K562 (cell line): Measurements from ENCODE around the gene RHOBTB3. TPM values are rescaled to one million over a fixed set of nuclear protein-coding genes. Genes with fewer than 3 reads are reported as not detected.

Source experiments
- ATAC-seq: fragments of 200-7000 bp; cut with Tn5 transposase; 3 replicates; pipeline ENCODE4 v1.9.1; 2020; ENCODE audit warnings: moderate library complexity
- BruUV-seq: library from RNA; stranded (reverse); fragments of 400-500 nt; replicated peaks from 2 replicates; lab custom pipeline; 2021; lab: Mats Ljungman, UMichigan
- CTCF ChIA-PET: fragments of 300-600 bp; formaldehyde crosslinking; extraction: SDS; loops from one replicate; lab custom pipeline; 2021; ENCODE audit warnings: low intra/inter-chr PET ratio; lab: Yijun Ruan, JAX
- POLR2A ChIA-PET: fragments of 300-600, 350-650 bp; sonication (Branson Sonifier 250); formaldehyde crosslinking; extraction: SDS; loops from one replicate; lab custom pipeline; 2021; ENCODE audit warnings: antibody characterized with exemption, inconsistent platforms; lab: Yijun Ruan, JAX
- DNase-seq, 4 experiments: peaks; one replicate each; pipeline versions ENCODE4 v3.0.0 to v3.0.0-alpha.2; 2011 to 2018; ENCODE audit warnings: low spot score in 3 of 4, mixed read lengths in 3 of 4; ENCODE audit errors: extremely low read depth in 1 of 4
- FAIRE-seq: peaks from 2 replicates; lab custom pipeline; 2011; peaks lifted over from hg19 to GRCh38; lab: Jason Lieb, UNC
- H2AFZ ChIP-seq: 2 replicates; pipeline ENCODE4 v1.6.0; 2011; ENCODE audit warnings: low read depth, low read length, control low read depth, inconsistent platforms
- H3K27ac ChIP-seq: fragments of 200-600 bp; 3 replicates; pipeline ENCODE4 v1.8.0; 2011; ENCODE audit warnings: low read depth, mild to moderate bottlenecking, control low read depth, inconsistent platforms, low read length, moderate library complexity, mixed read lengths; ENCODE audit errors: extremely low read depth
- H3K27me3 ChIP-seq, 2 experiments: fragments of 300-600 bp in 1 of 2; 2 replicates in 1 of 2; 3 replicates in 1 of 2; pipeline versions ENCODE4 v1.6.0 to v1.8.0; 2011; ENCODE audit warnings: inconsistent platforms in 2 of 2, low read length in 2 of 2, mild to moderate bottlenecking in 1 of 2, mixed read lengths in 1 of 2, moderate library complexity in 1 of 2; ENCODE audit not compliant: control insufficient read depth in 2 of 2, insufficient read depth in 2 of 2
- H3K36me3 ChIP-seq: fragments of 300-600 bp; 3 replicates; pipeline ENCODE4 v1.8.0; 2011; ENCODE audit warnings: mild to moderate bottlenecking, low read length, inconsistent platforms; ENCODE audit not compliant: control insufficient read depth, insufficient read depth
- H3K4me1 ChIP-seq, 2 experiments: fragments of 200-600 bp in 1 of 2; replicated peaks in 1 of 2; 2 replicates in 1 of 2; 3 replicates in 1 of 2; pipeline versions ENCODE4 v1.5.1 to v1.8.0; 2011; ENCODE audit warnings: inconsistent platforms in 2 of 2, low read length in 2 of 2, mild to moderate bottlenecking in 1 of 2, mixed read lengths in 1 of 2, moderate library complexity in 1 of 2; ENCODE audit not compliant: control insufficient read depth in 2 of 2, insufficient read depth in 2 of 2
- H3K4me2 ChIP-seq: 2 replicates; pipeline ENCODE4 v1.6.1; 2011; ENCODE audit warnings: low read length, control low read depth, inconsistent platforms, mixed read lengths; ENCODE audit not compliant: insufficient read depth
- H3K4me3 ChIP-seq: fragments of 200-600 bp; sonication (generic), shearing (Covaris generic); 2 replicates; pipeline ENCODE4 v1.5.1; 2016; ENCODE audit warnings: control low read depth, inconsistent platforms
- H3K79me2 ChIP-seq: fragments of 200-600 bp; 3 replicates; pipeline ENCODE4 v1.8.0; 2011; ENCODE audit warnings: low read length, inconsistent platforms; ENCODE audit not compliant: control insufficient read depth, insufficient read depth
- H3K9ac ChIP-seq, 2 experiments: 2 replicates each; pipeline versions ENCODE4 v1.6.0 to v1.6.1; 2011; ENCODE audit warnings: low read depth in 2 of 2, low read length in 2 of 2, control low read depth in 1 of 2, inconsistent platforms in 1 of 2, mild to moderate bottlenecking in 1 of 2, mixed read lengths in 1 of 2; ENCODE audit not compliant: insufficient read depth in 1 of 2
- H3K9me1 ChIP-seq: one replicate; pipeline ENCODE4 v1.6.0; 2011; ENCODE audit warnings: inconsistent platforms, mild to moderate bottlenecking, low read length, moderate library complexity; ENCODE audit not compliant: control insufficient read depth, insufficient read depth
- H3K9me3 ChIP-seq: replicated peaks from 2 replicates; pipeline ENCODE4 v1.5.1; 2011; ENCODE audit warnings: low read depth, low read length, inconsistent platforms; ENCODE audit not compliant: control insufficient read depth, insufficient read depth
- H4K20me1 ChIP-seq: replicated peaks from 2 replicates; pipeline ENCODE4 v1.6.1; 2011; ENCODE audit warnings: low read length, inconsistent platforms, mixed read lengths; ENCODE audit not compliant: control insufficient read depth, insufficient read depth
- BDP1 ChIP-seq: IDR thresholded peaks from 3 replicates; pipeline ENCODE4 v1.6.1; 2011; ENCODE audit not compliant: insufficient read length, insufficient read depth
- ELF4 ChIP-seq: fragments of 450-650 bp; formaldehyde crosslinking; IDR thresholded peaks from 2 replicates; pipeline ENCODE4 v1.4.0; 2022; ENCODE audit warnings: missing genetic modification characterization
- MTA2 ChIP-seq: fragments of 450-650 bp; IDR thresholded peaks from 2 replicates; pipeline ENCODE4 v1.6.1; 2016; ENCODE audit warnings: low read depth
- RCOR1 ChIP-seq, 2 experiments: IDR thresholded peaks; 2 replicates each; pipeline ENCODE4 v1.6.1; 2012; ENCODE audit warnings: low read depth in 2 of 2, low read length in 2 of 2, borderline replicate concordance in 1 of 2, improper control_type of control experiment in 1 of 2
- RFX1 ChIP-seq: fragments of 450-650 bp; IDR thresholded peaks from 2 replicates; pipeline ENCODE4 v1.6.1; 2016; ENCODE audit warnings: mild to moderate bottlenecking, moderate library complexity
- SMAD3 ChIP-seq: fragments of 450-650 bp; formaldehyde crosslinking; conservative IDR thresholded peaks from 2 replicates; pipeline ENCODE4 v1.4.0; 2020; ENCODE audit warnings: mild to moderate bottlenecking
- TCF7 ChIP-seq: sonication (generic); IDR thresholded peaks from 2 replicates; pipeline ENCODE4 v1.6.1; 2016; ENCODE audit warnings: antibody characterized with exemption, borderline replicate concordance
- TCFL5 ChIP-seq: fragments of 250-450 bp; sonication (Bioruptor Pico); conservative IDR thresholded peaks from 2 replicates; pipeline ENCODE4 v1.6.1; 2021; ENCODE audit warnings: mild to moderate bottlenecking, moderate library complexity, matching md5 sums
- ZC3H11A ChIP-seq: IDR thresholded peaks from 2 replicates; pipeline ENCODE4 v1.6.1; 2012; ENCODE audit warnings: low read depth, low read length, improper control_type of control experiment
- ZNF12 ChIP-seq: sonication (generic); formaldehyde crosslinking; IDR thresholded peaks from 2 replicates; pipeline ENCODE4 v1.4.0; 2020; ENCODE audit warnings: mild to moderate bottlenecking, missing genetic modification reagents
- ZNF253 ChIP-seq: fragments of 250-450 bp; sonication (Bioruptor Pico); conservative IDR thresholded peaks from 2 replicates; pipeline ENCODE4 v1.6.1; 2021; ENCODE audit warnings: mild to moderate bottlenecking
- ZNF780A ChIP-seq: fragments of 250-450 bp; sonication (Bioruptor Pico); IDR thresholded peaks from 2 replicates; pipeline ENCODE4 v1.5.0; 2021; ENCODE audit warnings: mild to moderate bottlenecking
- ZNF830 ChIP-seq: fragments of 250-450 bp; sonication (Bioruptor Pico); IDR thresholded peaks from 2 replicates; pipeline ENCODE4 v1.5.0; 2021; ENCODE audit warnings: mild to moderate bottlenecking
- WGBS: fragments of 100-300 bp; shearing (Covaris generic); methylation state at CpG from one replicate; pipeline ENCODE4 v1.1.6; 2016; ENCODE audit warnings: low coverage, mixed read lengths; ENCODE audit not compliant: insufficient coverage; ENCODE audit errors: missing lambda C conversion rate; 5-methylcytosine and 5-hydroxymethylcytosine counted together
- in situ Hi-C: fragments of 300-500 bp; cut with MboI; formaldehyde crosslinking; loops from 4 replicates; pipeline ENCODE4 v1.15.0; 2018; ENCODE audit warnings: inconsistent platforms, mixed read lengths
- intact Hi-C: fragments of 100-400 bp; cut with micrococcal nuclease; formaldehyde crosslinking; loops from 2 replicates; pipeline ENCODE4 v1.14.2; 2022
- polyA plus RNA-seq, 8 experiments: library from polyadenylated mRNA; depleted of rRNA in 4 of 8; stranded (reverse) in 5 of 8; unstranded in 3 of 8; fragments of >200 nt; fragmentation: Nextera tagmentation in 2 of 8; fragmentation: Illumina TruSeq in 1 of 8; extraction: Ambion mirVana in 2 of 8; extraction: Trizol in 1 of 8; gene quantifications; 2 replicates each; pipeline versions ENCODE4 v1.2.1 to v1.2.3, GENCODE V29; 2011 to 2014; ENCODE audit warnings: inconsistent platforms in 1 of 8, missing spikeins in 1 of 8
- total RNA-seq, 7 experiments: library from RNA; depleted of rRNA in 6 of 7; stranded (reverse); fragments of >200 nt in 6 of 7; fragmentation: Illumina TruSeq in 2 of 7; extraction: Trizol in 2 of 7; gene quantifications; 2 replicates each; pipeline versions ENCODE4 v1.2.1 to v1.2.3, GENCODE V29; 2011 to 2021; ENCODE audit warnings: low replicate concordance in 1 of 7
- TF ChIP-seq, protein P1 (sequence below): fragments of 450-650 bp; IDR thresholded peaks from 2 replicates; pipeline ENCODE4 v1.6.1; 2017; ENCODE audit warnings: antibody characterized with exemption
- TF ChIP-seq, protein P2 (sequence below), 2 experiments: fragments of 250-450 bp in 1 of 2; fragments of 450-650 bp in 1 of 2; sonication (Bioruptor Pico) in 1 of 2; IDR thresholded peaks; 2 replicates each; pipeline versions ENCODE4 v1.6.1 to v1.8.0; 2016 to 2021; ENCODE audit warnings: mild to moderate bottlenecking in 2 of 2, moderate library complexity in 2 of 2, missing compliant biosample characterization in 1 of 2, missing genetic modification characterization in 1 of 2
- TF ChIP-seq, protein P3 (sequence below): fragments of 450-650 bp; IDR thresholded peaks from 2 replicates; pipeline ENCODE4 v1.6.1; 2014; ENCODE audit warnings: low read depth, mild to moderate bottlenecking, moderate library complexity, borderline replicate concordance
- TF ChIP-seq, protein P4 (sequence below): sonication (generic); formaldehyde crosslinking; IDR thresholded peaks from 2 replicates; pipeline ENCODE4 v1.8.1; 2023; ENCODE audit warnings: mild to moderate bottlenecking, missing genetic modification reagents, moderate library complexity
- TF ChIP-seq, protein P5 (sequence below): fragments of 450-650 bp; formaldehyde crosslinking; conservative IDR thresholded peaks from 2 replicates; pipeline ENCODE4 v1.4.0; 2022; ENCODE audit warnings: mild to moderate bottlenecking, missing genetic modification characterization

Gene RHOBTB3
- total and polyA plus RNA-seq, 9 of the 15 experiments (the other 6 are each of a cell fraction or from before 2014, with no cell fraction given): 39.7 to 143 (median 115) TPM

DNA sequence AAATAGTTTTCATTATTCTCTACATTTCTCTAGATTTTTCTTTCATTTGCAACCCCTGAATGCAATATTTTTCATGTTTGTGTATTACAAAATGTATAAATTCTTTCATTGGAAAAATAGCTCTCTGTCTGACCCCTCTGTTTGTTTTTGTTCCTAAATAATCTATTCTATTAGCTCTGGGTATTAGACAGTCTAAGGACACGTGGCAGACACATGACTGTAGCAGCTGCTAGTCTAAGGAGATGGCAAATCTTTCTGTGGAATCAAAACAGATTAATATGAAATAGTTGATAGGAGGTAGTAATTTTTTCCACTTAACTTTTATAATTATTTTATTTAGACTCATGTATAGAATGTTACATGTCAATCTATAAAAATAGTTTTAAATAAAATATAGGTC lies 27.0 kb upstream of the RHOBTB3 start:
- WGBS: 58% methylated on average over 1 of the region's 1 CpG
- no peak overlapping the region for H3K4me3 ChIP-seq
- H3K36me3 ChIP-seq: no peaks in the 10 kb centered on the region; the same call in 2 of the 3 replicates
- H3K27ac ChIP-seq: no peak overlapping the region
- H2AFZ ChIP-seq: peak overlapping the region; percentile 71; the same call in 1 of the 2 replicates
- DNase-seq: no peak
- CTCF ChIA-PET: no interaction called here
- no peaks in the 10 kb centered on the region for H4K20me1 ChIP-seq
- in situ Hi-C loops: no loop called here
- peaks cover 0 to 18% of the 10 kb centered on the region in 2 experiments; a peak in 3 of 5 replicates for H3K4me1 ChIP-seq
- H3K4me2 ChIP-seq: no peak overlapping the region
- no peak overlapping the region for H3K9ac ChIP-seq
- no peaks in the 10 kb centered on the region for H3K9me1 ChIP-seq
- no TSS peak for BruUV-seq
- FAIRE-seq: no peak
- no peaks in the 10 kb centered on the region for H3K79me2 ChIP-seq
- H3K9me3 ChIP-seq: no peaks in the 10 kb centered on the region
- no peaks in the 10 kb centered on the region for H3K27me3 ChIP-seq
- intact Hi-C loops: loop anchor here (5.0 kb wide), 1 partner anchor 38 kb away; no protein-coding TSS in a partner anchor
- POLR2A ChIA-PET: no interaction called here
- ATAC-seq: no peak
- TF ChIP-seq, protein P1, sequence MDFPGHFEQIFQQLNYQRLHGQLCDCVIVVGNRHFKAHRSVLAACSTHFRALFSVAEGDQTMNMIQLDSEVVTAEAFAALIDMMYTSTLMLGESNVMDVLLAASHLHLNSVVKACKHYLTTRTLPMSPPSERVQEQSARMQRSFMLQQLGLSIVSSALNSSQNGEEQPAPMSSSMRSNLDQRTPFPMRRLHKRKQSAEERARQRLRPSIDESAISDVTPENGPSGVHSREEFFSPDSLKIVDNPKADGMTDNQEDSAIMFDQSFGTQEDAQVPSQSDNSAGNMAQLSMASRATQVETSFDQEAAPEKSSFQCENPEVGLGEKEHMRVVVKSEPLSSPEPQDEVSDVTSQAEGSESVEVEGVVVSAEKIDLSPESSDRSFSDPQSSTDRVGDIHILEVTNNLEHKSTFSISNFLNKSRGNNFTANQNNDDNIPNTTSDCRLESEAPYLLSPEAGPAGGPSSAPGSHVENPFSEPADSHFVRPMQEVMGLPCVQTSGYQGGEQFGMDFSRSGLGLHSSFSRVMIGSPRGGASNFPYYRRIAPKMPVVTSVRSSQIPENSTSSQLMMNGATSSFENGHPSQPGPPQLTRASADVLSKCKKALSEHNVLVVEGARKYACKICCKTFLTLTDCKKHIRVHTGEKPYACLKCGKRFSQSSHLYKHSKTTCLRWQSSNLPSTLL: no peak
- TF ChIP-seq MTA2 (no peak), ZNF253 (CRISPR knock-in tag) (no peak), RCOR1 (IDR thresholded peaks at IDR 0.05; ENCODE audit: borderline replicate concordance in 1 of 2, low read depth in 2 of 2, low read length in 2 of 2) (no peak), TCF7 (no peak), ZNF830 (CRISPR knock-in tag) (no peak), ZC3H11A (no peak), SMAD3 (CRISPR knock-in tag) (no peak), ZNF780A (no peak), BDP1 (no peak), RFX1 (no peak), ZNF12 (CRISPR knock-in tag) (no peak), ELF4 (CRISPR knock-in tag) (no peak), TCFL5 (no peak)
- TF ChIP-seq, protein P2, sequence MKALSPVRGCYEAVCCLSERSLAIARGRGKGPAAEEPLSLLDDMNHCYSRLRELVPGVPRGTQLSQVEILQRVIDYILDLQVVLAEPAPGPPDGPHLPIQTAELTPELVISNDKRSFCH (CRISPR knock-in tag; IDR thresholded peaks at IDR 0.05): no peak
- TF ChIP-seq, protein P2 (tag; IDR thresholded peaks at IDR 0.05): no peak
- TF ChIP-seq, protein P3, sequence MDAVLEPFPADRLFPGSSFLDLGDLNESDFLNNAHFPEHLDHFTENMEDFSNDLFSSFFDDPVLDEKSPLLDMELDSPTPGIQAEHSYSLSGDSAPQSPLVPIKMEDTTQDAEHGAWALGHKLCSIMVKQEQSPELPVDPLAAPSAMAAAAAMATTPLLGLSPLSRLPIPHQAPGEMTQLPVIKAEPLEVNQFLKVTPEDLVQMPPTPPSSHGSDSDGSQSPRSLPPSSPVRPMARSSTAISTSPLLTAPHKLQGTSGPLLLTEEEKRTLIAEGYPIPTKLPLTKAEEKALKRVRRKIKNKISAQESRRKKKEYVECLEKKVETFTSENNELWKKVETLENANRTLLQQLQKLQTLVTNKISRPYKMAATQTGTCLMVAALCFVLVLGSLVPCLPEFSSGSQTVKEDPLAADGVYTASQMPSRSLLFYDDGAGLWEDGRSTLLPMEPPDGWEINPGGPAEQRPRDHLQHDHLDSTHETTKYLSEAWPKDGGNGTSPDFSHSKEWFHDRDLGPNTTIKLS: no peak
- TF ChIP-seq, protein P4, sequence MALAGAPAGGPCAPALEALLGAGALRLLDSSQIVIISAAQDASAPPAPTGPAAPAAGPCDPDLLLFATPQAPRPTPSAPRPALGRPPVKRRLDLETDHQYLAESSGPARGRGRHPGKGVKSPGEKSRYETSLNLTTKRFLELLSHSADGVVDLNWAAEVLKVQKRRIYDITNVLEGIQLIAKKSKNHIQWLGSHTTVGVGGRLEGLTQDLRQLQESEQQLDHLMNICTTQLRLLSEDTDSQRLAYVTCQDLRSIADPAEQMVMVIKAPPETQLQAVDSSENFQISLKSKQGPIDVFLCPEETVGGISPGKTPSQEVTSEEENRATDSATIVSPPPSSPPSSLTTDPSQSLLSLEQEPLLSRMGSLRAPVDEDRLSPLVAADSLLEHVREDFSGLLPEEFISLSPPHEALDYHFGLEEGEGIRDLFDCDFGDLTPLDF (CRISPR knock-in tag): no peak
- TF ChIP-seq, protein P5, sequence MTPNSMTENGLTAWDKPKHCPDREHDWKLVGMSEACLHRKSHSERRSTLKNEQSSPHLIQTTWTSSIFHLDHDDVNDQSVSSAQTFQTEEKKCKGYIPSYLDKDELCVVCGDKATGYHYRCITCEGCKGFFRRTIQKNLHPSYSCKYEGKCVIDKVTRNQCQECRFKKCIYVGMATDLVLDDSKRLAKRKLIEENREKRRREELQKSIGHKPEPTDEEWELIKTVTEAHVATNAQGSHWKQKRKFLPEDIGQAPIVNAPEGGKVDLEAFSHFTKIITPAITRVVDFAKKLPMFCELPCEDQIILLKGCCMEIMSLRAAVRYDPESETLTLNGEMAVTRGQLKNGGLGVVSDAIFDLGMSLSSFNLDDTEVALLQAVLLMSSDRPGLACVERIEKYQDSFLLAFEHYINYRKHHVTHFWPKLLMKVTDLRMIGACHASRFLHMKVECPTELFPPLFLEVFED: no peak
